NCI-H510A treated with DMSO at 0.1 percent for 48 hours (cell line): ENCODE results near the gene COL6A6.

Source experiments
- DNase-seq: peaks from one replicate; lab custom pipeline; 2025; lab: John Stamatoyannopoulos, UW

Gene COL6A6

GRCh38 chr3:130516645-130517512, at the start of gene COL6A6:
COL6A6 (plus strand) TSS chr3:130517177; CDS start chr3:130560365, 43,188 bp downstream.
- no peak for DNase-seq

GRCh38 chr3:130468311-130468710, 48.7 kb upstream of the COL6A6 start:
- DNase-seq = no peak

GRCh38 chr3:130470126-130470525, 46.9 kb upstream of the COL6A6 start:
- no peak for DNase-seq

GRCh38 chr3:130473416-130473815, 43.6 kb upstream of the COL6A6 start:
- no peak for DNase-seq

- no peak for DNase-seq
These were observed 36.2 kb upstream of the COL6A6 start for GRCh38 chr3:130480736-130481135.

- DNase-seq = no peak
These were observed 28.7 kb upstream of the COL6A6 start for GRCh38 chr3:130488288-130488687.

GRCh38 chr3:130488769-130489450, 28.1 kb upstream of the COL6A6 start:
- DNase-seq = no peak

GRCh38 chr3:130490241-130490640, 26.7 kb upstream of the COL6A6 start:
- DNase-seq = no peak

- DNase-seq = no peak
These were observed 25.5 kb upstream of the COL6A6 start for GRCh38 chr3:130491431-130491830.

GRCh38 chr3:130504701-130505100, 12.3 kb upstream of the COL6A6 start:
- DNase-seq = no peak

- no peak for DNase-seq
These were observed 10.9 kb upstream of the COL6A6 start for GRCh38 chr3:130506031-130506430.

GRCh38 chr3:130507746-130508145, 9.2 kb upstream of the COL6A6 start:
- DNase-seq = no peak

- no peak for DNase-seq
These were observed 8.0 kb upstream of the COL6A6 start for GRCh38 chr3:130509008-130509407.

GRCh38 chr3:130514681-130515080, 2.3 kb upstream of the COL6A6 start:
- no peak for DNase-seq

- DNase-seq = no peak
These were observed 1.2 kb upstream of the COL6A6 start for GRCh38 chr3:130515755-130516154.

GRCh38 chr3:130517602-130518001, 625 bp downstream of the COL6A6 start:
- DNase-seq = no peak

- no peak for DNase-seq
These were observed 2.8 kb downstream of the COL6A6 start for GRCh38 chr3:130519754-130520153.

GRCh38 chr3:130522399-130522798, 5.4 kb downstream of the COL6A6 start:
- DNase-seq = no peak

GRCh38 chr3:130527426-130527825, 10.4 kb downstream of the COL6A6 start:
- no peak for DNase-seq

- DNase-seq = no peak
These were observed 11.1 kb downstream of the COL6A6 start for GRCh38 chr3:130528120-130528519.

GRCh38 chr3:130529486-130530215, 12.7 kb downstream of the COL6A6 start:
- DNase-seq = peak; percentile 36

GRCh38 chr3:130533247-130533646, 16.3 kb downstream of the COL6A6 start:
- no peak for DNase-seq
